Loucy (cell line): ENCODE results near the gene WEE2.

Experiments used
- H2AFZ ChIP-seq: fragments of 200-600 bp; sonication (generic); 2 replicates; pipeline ENCODE4 v1.6.0; 2016; ENCODE audit warnings: antibody characterized with exemption, mild to moderate bottlenecking, low read length, moderate library complexity
- H3F3A ChIP-seq: fragments of 200-600 bp; 2 replicates; pipeline ENCODE4 v1.6.0; 2016; ENCODE audit warnings: antibody characterized with exemption, low read depth, mild to moderate bottlenecking
- H3K27me3 ChIP-seq: fragments of 200-600 bp; sonication (generic); 2 replicates; pipeline ENCODE4 v1.6.1; 2014; ENCODE audit warnings: low read length, mild to moderate bottlenecking; ENCODE audit not compliant: insufficient read depth, poor library complexity, severe bottlenecking
- H3K36me3 ChIP-seq: fragments of 200-600 bp; sonication (generic); 2 replicates; pipeline ENCODE4 v1.6.1; 2016; ENCODE audit warnings: low read length; ENCODE audit not compliant: insufficient read depth
- H3K4me1 ChIP-seq: fragments of 200-600 bp; sonication (generic); 2 replicates; pipeline ENCODE4 v1.5.1; 2014; ENCODE audit warnings: low read length, mild to moderate bottlenecking; ENCODE audit not compliant: insufficient read depth, poor library complexity, severe bottlenecking
- H3K4me2 ChIP-seq: fragments of 200-600 bp; sonication (generic); 2 replicates; pipeline ENCODE4 v1.6.0; 2014; ENCODE audit warnings: antibody characterized with exemption, low read length, low read depth, mild to moderate bottlenecking; ENCODE audit not compliant: poor library complexity, severe bottlenecking
- H3K4me3 ChIP-seq: fragments of 200-600 bp; sonication (generic); 2 replicates; pipeline ENCODE4 v1.5.1; 2014; ENCODE audit warnings: low read length, mild to moderate bottlenecking, mixed read lengths; ENCODE audit not compliant: poor library complexity, severe bottlenecking
- H3K79me2 ChIP-seq: fragments of 200-600 bp; sonication (generic); 2 replicates; pipeline ENCODE4 v1.6.1; 2014; ENCODE audit warnings: low read length; ENCODE audit not compliant: insufficient read depth
- H3K9ac ChIP-seq: fragments of 200-600 bp; sonication (generic); 2 replicates; pipeline ENCODE4 v1.6.0; 2014; ENCODE audit warnings: mild to moderate bottlenecking, low read depth, low read length, moderate library complexity; ENCODE audit not compliant: poor library complexity, severe bottlenecking
- H3K9me2 ChIP-seq: fragments of 200-600 bp; sonication (generic); replicated peaks from 2 replicates; pipeline ENCODE4 v1.6.1; 2016; ENCODE audit warnings: low read depth, low read length, mixed read lengths
- H3K9me3 ChIP-seq: fragments of 200-600 bp; sonication (generic); 2 replicates; pipeline ENCODE4 v1.6.1; 2014; ENCODE audit warnings: mild to moderate bottlenecking, antibody characterized with exemption, low read length, low read depth; ENCODE audit not compliant: insufficient read depth
- H4K20me1 ChIP-seq: fragments of 200-600 bp; sonication (generic); 2 replicates; pipeline ENCODE4 v1.6.0; 2014; ENCODE audit warnings: antibody characterized with exemption, low read length, mild to moderate bottlenecking; ENCODE audit not compliant: insufficient read depth, poor library complexity, severe bottlenecking
- CTCF ChIP-seq: fragments of 200-600 bp; sonication (generic); conservative IDR thresholded peaks from 2 replicates; pipeline ENCODE4 v1.5.1; 2014; ENCODE audit warnings: mild to moderate bottlenecking, antibody characterized with exemption, low read length
- EZH2phosphoT487 ChIP-seq: fragments of 200-600 bp; IDR thresholded peaks from 2 replicates; pipeline ENCODE4 v1.6.1; 2018; ENCODE audit warnings: antibody characterized with exemption, mild to moderate bottlenecking, moderate library complexity, borderline replicate concordance

The WEE2 gene

DNA sequence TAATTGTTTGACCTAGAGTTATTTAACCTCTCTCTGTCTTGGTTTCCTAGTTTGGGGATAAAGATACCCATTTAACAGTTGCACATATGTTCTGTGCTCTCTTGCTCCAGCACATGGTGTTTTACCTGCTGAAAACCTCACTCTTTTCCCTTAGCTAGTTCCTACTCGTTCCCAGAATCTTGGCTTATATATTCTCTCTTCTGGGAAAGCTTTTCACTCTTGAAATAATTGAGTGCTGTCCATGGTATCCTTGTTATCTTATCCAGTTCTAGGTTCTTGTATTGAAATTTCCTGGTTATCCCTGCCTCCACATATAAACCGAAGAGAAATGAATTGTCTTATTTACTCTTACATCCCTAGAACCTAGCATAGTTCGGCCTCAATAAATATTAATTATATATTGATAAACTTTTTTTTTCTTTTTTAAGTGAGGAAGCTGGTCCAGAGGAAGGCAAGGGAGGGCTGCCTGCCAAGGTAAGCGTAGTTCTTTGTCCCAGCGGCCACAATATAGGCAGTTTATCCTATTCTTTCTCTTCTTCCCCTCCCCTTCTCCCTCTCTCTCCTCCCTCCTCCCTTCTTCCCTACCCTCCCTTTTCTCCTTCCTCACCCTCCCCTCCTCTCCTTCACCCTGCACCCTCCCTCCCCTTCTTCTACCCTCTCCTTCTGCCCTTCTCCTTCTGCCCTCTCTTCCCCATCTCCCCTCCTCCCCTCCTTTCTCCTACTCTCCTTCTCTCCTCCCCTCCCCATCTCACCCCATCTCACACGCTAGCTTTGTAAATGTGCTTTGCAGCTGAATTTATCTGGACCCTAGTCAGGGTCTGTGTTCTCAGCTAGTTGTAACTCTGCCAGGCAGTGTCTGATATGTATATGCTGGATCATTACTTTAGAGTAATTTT lies 7.9 kb downstream of the WEE2 start:
- TF ChIP-seq CTCF, result no peak
- TF ChIP-seq EZH2phosphoT487, result no peak
- no peak overlapping the region for H3K4me3 ChIP-seq

GRCh38 chr7:141717450-141717849 lies 9.3 kb downstream of the WEE2 start:
- Histone ChIP-seq H3K4me1 (no peaks in the 10 kb centered on the region), H2AFZ (no peak overlapping the region), H3K27me3 (no peaks in the 10 kb centered on the region), H3K4me3 (no peak overlapping the region), H3K36me3 (no peaks in the 10 kb centered on the region), H3K9ac (no peak overlapping the region), H3K79me2 (no peaks in the 10 kb centered on the region), H3K4me2 (no peak overlapping the region), H4K20me1 (no peaks in the 10 kb centered on the region), H3K9me2 (no peaks in the 10 kb centered on the region), H3K9me3 (no peaks in the 10 kb centered on the region), H3F3A (no peaks in the 10 kb centered on the region)
- TF ChIP-seq CTCF, result no peak

More for the DNA sequence above, 7.9 kb downstream of the WEE2 start:
- H3K9me3 ChIP-seq, result no peaks in the 10 kb centered on the region
- H3K27me3 ChIP-seq, result no peaks in the 10 kb centered on the region
- H3K4me1 ChIP-seq, result no peaks in the 10 kb centered on the region
- no peaks in the 10 kb centered on the region for H3K36me3 ChIP-seq
- H3K9ac ChIP-seq, result no peak overlapping the region
- H3K4me2 ChIP-seq, result no peak overlapping the region
- H3F3A ChIP-seq, result no peaks in the 10 kb centered on the region
- no peak overlapping the region for H2AFZ ChIP-seq
- no peaks in the 10 kb centered on the region for H3K9me2 ChIP-seq
- H4K20me1 ChIP-seq, result no peaks in the 10 kb centered on the region
- no peaks in the 10 kb centered on the region for H3K79me2 ChIP-seq

DNA sequence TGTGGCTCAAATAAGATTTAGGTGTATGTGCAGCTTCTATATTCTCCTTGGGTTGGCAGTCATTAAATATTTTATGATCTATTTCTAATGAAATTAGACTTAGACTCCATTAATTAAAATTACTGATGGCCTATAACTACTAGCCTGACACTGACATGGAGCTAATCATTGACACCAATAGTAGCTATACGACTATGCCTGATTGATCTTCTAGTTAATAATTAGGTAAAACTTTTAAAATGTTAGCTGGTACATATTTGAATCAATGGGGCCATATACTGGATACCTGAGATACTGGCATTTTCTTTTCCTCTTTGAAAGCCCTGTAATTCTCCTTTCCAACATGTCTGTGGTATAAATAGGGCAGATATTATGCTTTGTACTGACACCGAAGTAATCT lies 14.4 kb downstream of the WEE2 start:
- H3K4me1 ChIP-seq, result no peaks in the 10 kb centered on the region
- H3K36me3 ChIP-seq, result no peaks in the 10 kb centered on the region
- H3K9me3 ChIP-seq, result no peaks in the 10 kb centered on the region
- H3K27me3 ChIP-seq, result no peaks in the 10 kb centered on the region
- TF ChIP-seq CTCF (no peak), EZH2phosphoT487 (no peak)
- H3K79me2 ChIP-seq, result no peaks in the 10 kb centered on the region
- H3K9me2 ChIP-seq, result no peaks in the 10 kb centered on the region
- H3K9ac ChIP-seq, result no peak overlapping the region
- H3K4me3 ChIP-seq, result no peak overlapping the region
- no peak overlapping the region for H2AFZ ChIP-seq
- H3F3A ChIP-seq, result no peaks in the 10 kb centered on the region
- H4K20me1 ChIP-seq, result no peaks in the 10 kb centered on the region
- no peak overlapping the region for H3K4me2 ChIP-seq
